ENCODE results near the gene SORBS2. TPM values are rescaled to one million over a fixed set of nuclear protein-coding genes. Genes with fewer than 3 reads are reported as not detected.

Gene SORBS2
- total and polyA plus RNA-seq, 5 donors = 181 to 776 (median 613) TPM

DNA sequence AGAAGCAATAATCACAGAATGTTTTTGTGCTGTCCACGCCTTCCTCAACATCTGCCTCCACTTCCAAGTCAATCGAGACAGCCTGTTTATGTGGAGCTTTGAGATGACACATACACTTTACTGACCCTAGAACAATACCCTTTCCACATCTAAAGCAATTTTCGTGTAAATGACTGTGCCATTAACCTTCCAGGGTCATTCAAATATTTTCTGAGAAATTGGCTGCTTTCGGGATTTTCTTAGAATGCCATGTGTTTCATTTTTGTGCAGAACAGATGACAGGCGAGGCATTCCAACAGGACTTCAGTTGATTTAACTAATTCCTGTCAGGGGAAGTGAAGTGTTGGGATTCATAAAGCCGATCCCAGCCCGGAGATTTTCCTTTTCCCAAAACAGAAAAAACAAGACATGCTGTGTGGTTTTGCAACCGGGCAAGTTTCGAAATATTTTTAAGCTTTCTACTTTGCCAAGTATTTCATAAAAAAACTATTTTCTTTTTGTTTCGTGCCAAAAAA is 73.9 kb downstream of the SORBS2 start:
- peak; percentile 19 to 47 for ATAC-seq
- Histone ChIP-seq H3K27me3 (ENCODE audit: control insufficient read depth, insufficient read depth) (no peaks in the 10 kb centered on the region), H3K4me3 (ENCODE audit: low read length) (no peak overlapping the region), H3K4me1 (ENCODE audit: control insufficient read depth, insufficient read depth, low read length) (peaks cover 13% of the 10 kb centered on the region), H3K9me3 (ENCODE audit: control insufficient read depth, low read length) (no peaks in the 10 kb centered on the region), H3K27ac (ENCODE audit: low read length) (peak overlapping the region; percentile 26)
- DNase-seq = no peak
- intact Hi-C loops (cut with DNase I) = no loop called here
- 22% methylated on average over 10 of the region's 10 CpGs for WGBS

DNA sequence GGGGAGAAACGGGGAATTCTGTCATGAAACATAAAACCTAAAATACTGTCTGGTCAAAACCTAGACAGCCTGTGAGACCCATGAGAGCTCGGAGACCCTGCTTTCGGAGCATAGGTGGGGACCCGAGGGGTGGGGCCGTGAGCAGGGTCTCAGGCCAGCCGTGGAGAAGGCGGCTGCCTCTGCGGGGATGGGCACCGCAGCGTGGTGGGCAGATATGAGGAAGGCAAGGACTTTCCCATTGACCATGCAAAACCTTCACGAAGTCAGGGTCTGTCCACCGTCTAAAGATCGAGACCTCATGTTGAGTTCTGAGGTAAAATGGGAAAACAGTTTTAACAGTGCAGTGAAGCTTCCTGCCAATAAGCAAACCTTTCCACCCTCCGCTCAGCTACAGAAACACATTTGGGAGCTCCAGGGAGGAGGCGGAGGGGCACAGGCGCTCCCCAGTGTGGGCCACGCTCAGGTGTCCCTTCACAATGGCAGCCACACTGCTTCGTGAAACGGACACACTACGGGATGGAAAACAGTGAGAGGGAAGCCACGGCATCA is 74.4 kb downstream of the SORBS2 start:
- no peak overlapping the region for H3K4me3 ChIP-seq (ENCODE audit: low read length)

DNA sequence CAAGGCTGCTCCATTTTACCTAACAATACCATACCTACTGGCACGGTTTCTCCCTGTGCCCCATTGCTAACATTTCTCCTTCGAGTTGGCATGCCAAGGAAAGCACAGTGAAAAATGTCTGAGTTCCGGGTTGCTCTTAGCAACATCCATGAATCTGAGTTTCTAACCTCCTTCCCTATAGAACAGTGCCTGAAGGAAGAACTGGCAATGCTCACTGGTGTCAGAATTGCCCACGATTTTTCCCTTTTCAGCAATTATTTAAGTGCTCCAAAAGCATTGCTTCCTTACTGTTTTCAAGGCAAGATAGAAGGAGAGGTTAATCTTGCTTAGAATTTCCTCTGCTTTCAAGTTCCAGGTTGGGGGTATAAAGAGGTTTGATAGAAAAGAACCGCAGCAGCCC is 75.1 kb downstream of the SORBS2 start:
- ATAC-seq (no peak), DNase-seq (no peak)
- intact Hi-C loops (cut with DNase I) = no loop called here
- Histone ChIP-seq H3K4me1 (ENCODE audit: control insufficient read depth, insufficient read depth, low read length) (peaks cover 13% of the 10 kb centered on the region), H3K27me3 (ENCODE audit: control insufficient read depth, insufficient read depth) (no peaks in the 10 kb centered on the region), H3K9me3 (ENCODE audit: control insufficient read depth, low read length) (no peaks in the 10 kb centered on the region), H3K27ac (ENCODE audit: low read length) (peak overlapping the region; percentile 30), H3K4me3 (ENCODE audit: low read length) (no peak overlapping the region)
- WGBS = 68% methylated on average over 5 of the region's 5 CpGs

More for the DNA sequence above, 74.4 kb downstream of the SORBS2 start:
- peaks cover 13% of the 10 kb centered on the region for H3K4me1 ChIP-seq (ENCODE audit: control insufficient read depth, insufficient read depth, low read length)
- no peaks in the 10 kb centered on the region for H3K27me3 ChIP-seq (ENCODE audit: control insufficient read depth, insufficient read depth)
- H3K9me3 ChIP-seq (ENCODE audit: control insufficient read depth, low read length) = no peaks in the 10 kb centered on the region
- ATAC-seq (peak in 1 of 2 donors; percentile 25), DNase-seq (peak in 1 of 3 donors; percentile 48)
- WGBS = 61% methylated on average over 21 of the region's 21 CpGs
- peak overlapping the region; percentile 13 for H3K27ac ChIP-seq (ENCODE audit: low read length)
- intact Hi-C loops (cut with DNase I) = no loop called here

DNA sequence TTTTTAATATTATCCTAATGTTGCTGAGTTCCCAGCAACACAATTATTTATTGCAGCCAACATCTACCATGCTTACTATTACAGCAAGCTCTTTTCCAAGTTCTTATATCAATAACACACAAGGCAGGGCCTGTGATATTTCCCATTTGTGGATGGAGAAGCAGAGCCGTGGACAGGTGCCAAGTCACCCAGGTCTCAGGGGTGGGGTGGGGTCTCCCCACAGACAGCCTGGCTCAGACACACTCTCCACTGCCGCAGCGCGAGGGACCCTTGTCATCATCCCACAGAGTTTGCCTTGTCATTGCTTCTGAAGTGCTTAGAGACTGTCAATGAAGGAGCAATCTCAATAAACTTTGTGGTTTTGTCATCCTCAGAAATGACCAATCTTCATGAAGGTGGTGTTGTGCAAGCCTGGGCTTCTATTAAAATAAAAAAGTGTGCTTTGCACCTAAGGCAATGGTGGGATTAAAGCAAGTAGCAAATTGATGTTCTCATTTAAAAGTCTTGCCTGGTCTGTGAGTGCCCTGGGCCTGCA is 76.1 kb downstream of the SORBS2 start:
- Histone ChIP-seq H3K4me3 (ENCODE audit: low read length) (no peak overlapping the region), H3K4me1 (ENCODE audit: control insufficient read depth, insufficient read depth, low read length) (peaks cover 13% of the 10 kb centered on the region), H3K27me3 (ENCODE audit: control insufficient read depth, insufficient read depth) (no peaks in the 10 kb centered on the region), H3K27ac (ENCODE audit: low read length) (peak overlapping the region; percentile 56), H3K9me3 (ENCODE audit: control insufficient read depth, low read length) (no peaks in the 10 kb centered on the region)
- intact Hi-C loops (cut with DNase I) = no loop called here
- DNase-seq (peak in 1 of 3 donors; percentile 50), ATAC-seq (no peak)
- WGBS = 61% methylated on average over 4 of the region's 4 CpGs

DNA sequence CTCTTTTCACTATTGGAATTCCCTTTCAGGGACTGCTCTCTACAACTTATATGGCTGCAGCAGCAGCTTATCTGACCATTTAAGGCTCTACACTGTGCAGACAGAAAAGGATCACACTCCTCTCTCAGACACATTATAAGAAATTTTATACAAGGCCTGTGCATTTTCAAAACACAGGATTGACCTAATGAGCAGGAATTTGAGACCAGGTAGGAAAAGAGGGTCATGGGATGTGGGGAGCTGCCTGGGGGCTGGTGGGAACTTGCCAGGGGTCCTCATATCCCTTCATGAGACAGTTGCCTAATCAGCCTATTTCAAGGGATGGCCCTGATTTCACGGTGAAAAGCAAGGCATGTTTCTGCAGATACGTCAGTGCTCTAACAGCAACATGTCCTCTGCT is 77.1 kb downstream of the SORBS2 start:
- 45% methylated on average over 2 of the region's 2 CpGs for WGBS
- DNase-seq = no peak
- Histone ChIP-seq H3K4me1 (ENCODE audit: control insufficient read depth, insufficient read depth, low read length) (peaks cover 16% of the 10 kb centered on the region), H3K27ac (ENCODE audit: low read length) (no peak overlapping the region), H3K9me3 (ENCODE audit: control insufficient read depth, low read length) (no peaks in the 10 kb centered on the region), H3K4me3 (ENCODE audit: low read length) (no peak overlapping the region), H3K27me3 (ENCODE audit: control insufficient read depth, insufficient read depth) (no peaks in the 10 kb centered on the region)
- no peak for ATAC-seq
- intact Hi-C loops (cut with DNase I) = no loop called here

DNA sequence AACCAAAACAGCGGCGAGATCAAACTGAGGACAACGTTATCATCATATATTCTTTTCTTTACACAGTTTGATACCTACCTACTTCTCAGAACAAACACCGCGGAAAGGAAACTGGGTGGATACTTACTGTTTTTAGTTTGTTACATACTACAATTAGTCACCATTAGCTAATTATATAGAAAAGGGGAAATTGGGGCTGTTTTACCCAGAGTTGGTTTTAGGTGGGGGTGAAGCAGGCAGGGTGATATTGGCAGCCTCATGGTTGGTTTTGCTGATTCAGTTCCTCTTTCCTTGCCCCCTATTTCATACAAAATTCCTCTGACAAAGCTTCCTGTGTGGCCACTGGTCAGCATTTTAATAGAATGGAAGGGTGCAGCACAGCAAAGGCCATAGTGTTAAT is 77.8 kb downstream of the SORBS2 start:
- intact Hi-C loops (cut with DNase I) = no loop called here
- 82% methylated on average over 5 of the region's 5 CpGs for WGBS
- peak overlapping the region; percentile 15 for H3K27ac ChIP-seq (ENCODE audit: low read length)

DNA sequence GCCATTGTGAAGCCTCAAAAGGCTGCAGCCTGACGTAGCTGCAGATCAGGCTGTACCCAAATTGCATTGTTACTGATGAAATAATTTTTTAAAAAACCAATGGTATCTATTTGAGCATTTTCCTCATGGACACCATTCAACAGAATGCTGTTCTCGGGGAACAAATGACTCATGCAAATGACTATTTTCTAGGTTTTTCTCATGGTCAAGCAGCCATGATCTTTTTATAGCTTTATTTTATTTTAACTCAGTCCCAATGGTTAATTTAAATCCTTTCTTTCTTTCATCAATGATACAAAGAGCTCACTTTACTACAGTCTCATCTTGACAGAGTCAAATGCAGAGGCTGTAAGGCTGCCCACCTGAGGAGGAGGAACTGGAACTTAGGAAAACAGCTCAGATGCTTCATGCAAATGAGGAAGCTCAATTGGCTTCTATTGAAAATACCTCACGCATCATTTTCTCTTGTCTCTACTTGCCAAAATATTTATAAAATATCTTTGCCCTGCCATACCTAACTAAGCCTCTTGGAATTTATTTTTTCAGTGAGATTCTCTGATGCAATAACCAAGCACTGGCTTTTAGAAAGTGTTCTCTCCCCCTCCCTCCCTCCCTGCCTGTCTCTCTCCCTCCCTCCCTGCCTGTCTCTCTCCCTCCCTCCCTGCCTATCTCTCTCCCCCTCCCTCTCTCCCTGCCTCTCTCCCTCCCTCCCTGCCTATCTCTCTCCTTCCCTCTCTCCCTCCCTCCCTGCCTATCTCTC is 81.0 kb downstream of the SORBS2 start:
- intact Hi-C loops (cut with DNase I) = no loop called here
- peak; percentile 34 to 51 for ATAC-seq
- 56% methylated on average over 3 of the region's 3 CpGs for WGBS

More for the DNA sequence above, 77.8 kb downstream of the SORBS2 start:
- no peak overlapping the region for H3K4me3 ChIP-seq (ENCODE audit: low read length)
- H3K4me1 ChIP-seq (ENCODE audit: control insufficient read depth, insufficient read depth, low read length) = peaks cover 16% of the 10 kb centered on the region
- ATAC-seq (no peak), DNase-seq (no peak)
- no peaks in the 10 kb centered on the region for H3K27me3 ChIP-seq (ENCODE audit: control insufficient read depth, insufficient read depth)
- H3K9me3 ChIP-seq (ENCODE audit: control insufficient read depth, low read length) = no peaks in the 10 kb centered on the region

DNA sequence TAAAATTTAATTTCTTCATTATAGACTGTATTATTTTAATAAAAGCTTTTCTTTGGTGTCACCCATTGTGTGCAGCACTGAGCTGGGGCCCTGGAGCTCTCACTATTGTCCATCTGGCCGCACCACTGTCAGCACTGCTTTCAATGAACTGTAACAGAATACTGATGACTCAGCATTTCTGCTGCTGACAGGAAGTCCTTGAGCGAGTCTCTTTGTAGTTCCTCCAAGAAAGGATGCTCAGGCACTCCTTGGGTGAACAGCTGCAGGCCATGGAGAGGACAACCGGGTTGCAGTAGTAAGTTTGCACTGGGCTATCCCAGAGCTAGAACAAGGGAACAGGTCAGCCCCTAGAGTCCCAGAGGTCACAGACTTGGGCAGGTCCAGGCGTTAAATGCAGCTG is 81.6 kb downstream of the SORBS2 start:
- no peak overlapping the region for H3K27ac ChIP-seq (ENCODE audit: low read length)
- peaks cover 7% of the 10 kb centered on the region for H3K4me1 ChIP-seq (ENCODE audit: control insufficient read depth, insufficient read depth, low read length)
- no peaks in the 10 kb centered on the region for H3K27me3 ChIP-seq (ENCODE audit: control insufficient read depth, insufficient read depth)
- peak in 1 of 3 donors; percentile 35 for DNase-seq
- no peaks in the 10 kb centered on the region for H3K9me3 ChIP-seq (ENCODE audit: control insufficient read depth, low read length)
- H3K4me3 ChIP-seq (ENCODE audit: low read length) = no peak overlapping the region
- intact Hi-C loops (cut with DNase I) = no loop called here
- 51% methylated on average over 4 of the region's 4 CpGs for whole genome bisulfite sequencing
- peak; percentile 30 to 47 for ATAC-seq

More for the DNA sequence above, 81.0 kb downstream of the SORBS2 start:
- peaks cover 7% of the 10 kb centered on the region for H3K4me1 ChIP-seq (ENCODE audit: control insufficient read depth, insufficient read depth, low read length)
- H3K27ac ChIP-seq (ENCODE audit: low read length) = no peak overlapping the region
- no peaks in the 10 kb centered on the region for H3K27me3 ChIP-seq (ENCODE audit: control insufficient read depth, insufficient read depth)
- no peaks in the 10 kb centered on the region for H3K9me3 ChIP-seq (ENCODE audit: control insufficient read depth, low read length)
- H3K4me3 ChIP-seq (ENCODE audit: low read length) = no peak overlapping the region
- no peak for DNase-seq

DNA sequence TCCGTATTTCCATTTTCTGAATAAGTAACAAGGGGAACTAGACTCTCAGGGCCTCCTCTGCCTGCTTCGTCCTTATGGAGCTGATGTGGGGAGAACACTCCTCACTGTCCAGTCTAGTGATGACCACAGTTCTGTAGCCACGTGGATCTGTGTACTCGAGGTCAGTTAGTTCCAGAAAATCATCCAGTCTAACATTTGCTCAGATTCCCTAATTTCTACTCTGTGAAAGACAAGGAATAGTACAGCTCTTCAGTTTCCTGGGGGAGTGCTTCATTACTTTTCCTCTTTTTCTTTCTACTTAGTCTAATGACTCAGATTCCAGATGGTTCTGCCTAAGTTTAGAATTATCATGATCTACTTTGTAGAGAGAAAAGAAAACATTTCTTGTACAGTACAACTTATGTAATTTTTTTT is 82.6 kb downstream of the SORBS2 start:
- intact Hi-C loops (cut with DNase I) = loop anchor here in 1 of 4 donors (10.0 kb wide), 1 partner anchor 75 kb away; no protein-coding TSS in a partner anchor
- Histone ChIP-seq H3K27me3 (ENCODE audit: control insufficient read depth, insufficient read depth) (no peaks in the 10 kb centered on the region), H3K4me3 (ENCODE audit: low read length) (no peak overlapping the region), H3K27ac (ENCODE audit: low read length) (peak overlapping the region; percentile 40), H3K4me1 (ENCODE audit: control insufficient read depth, insufficient read depth, low read length) (peaks cover 5% of the 10 kb centered on the region), H3K9me3 (ENCODE audit: control insufficient read depth, low read length) (no peaks in the 10 kb centered on the region)
- WGBS = 47% methylated on average over 4 of the region's 4 CpGs
- ATAC-seq (peak in 1 of 2 donors; percentile 18), DNase-seq (no peak)

DNA sequence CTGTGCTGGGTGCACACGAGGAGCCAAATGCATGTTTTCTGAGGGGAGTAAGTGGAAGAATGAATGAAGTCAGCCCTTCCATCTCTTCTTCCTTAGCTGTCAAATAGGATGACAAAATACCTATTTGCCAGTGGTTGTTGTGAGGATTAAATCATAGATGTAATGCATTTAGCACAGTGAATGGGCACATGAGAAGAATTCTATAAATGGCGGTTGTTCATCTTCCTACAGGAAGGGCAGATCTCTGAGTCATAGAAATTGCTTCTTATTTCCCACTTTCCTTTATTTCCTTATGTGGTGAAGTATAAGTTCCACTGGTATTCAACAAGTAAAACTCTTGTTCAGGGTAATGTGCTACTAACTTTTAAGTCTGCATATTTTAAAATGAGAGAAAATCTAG is 83.1 kb downstream of the SORBS2 start:
- intact Hi-C loops (cut with DNase I) = loop anchor here in 1 of 4 donors (10.0 kb wide), 1 partner anchor 74 kb away; no protein-coding TSS in a partner anchor
- Histone ChIP-seq H3K27me3 (ENCODE audit: control insufficient read depth, insufficient read depth) (no peaks in the 10 kb centered on the region), H3K4me3 (ENCODE audit: low read length) (no peak overlapping the region), H3K9me3 (ENCODE audit: control insufficient read depth, low read length) (no peaks in the 10 kb centered on the region), H3K4me1 (ENCODE audit: control insufficient read depth, insufficient read depth, low read length) (peaks cover 5% of the 10 kb centered on the region), H3K27ac (ENCODE audit: low read length) (no peak overlapping the region)
- WGBS = 72% methylated on average over 2 of the region's 2 CpGs
- no peak for DNase-seq
- no peak for ATAC-seq

DNA sequence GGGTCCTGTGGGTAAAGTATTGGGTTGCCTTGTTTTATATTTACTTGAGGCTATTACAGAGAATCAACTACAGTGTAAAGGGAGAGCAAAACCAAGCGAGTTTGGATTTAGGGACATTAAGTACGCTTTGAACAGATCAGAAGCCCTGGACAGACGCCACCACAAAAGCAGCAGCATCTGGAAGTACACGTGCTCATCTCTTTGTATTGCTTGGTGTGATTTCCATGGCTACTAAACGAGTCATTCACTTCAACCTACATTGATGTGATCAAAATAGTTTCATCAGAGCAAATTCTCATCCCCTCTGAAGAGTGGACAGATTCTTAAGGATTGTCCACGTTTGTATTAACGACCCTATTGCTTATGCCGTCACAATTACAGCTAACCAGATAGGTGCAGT is 85.1 kb downstream of the SORBS2 start:
- H3K4me1 ChIP-seq (ENCODE audit: control insufficient read depth, insufficient read depth, low read length) = peaks cover 7% of the 10 kb centered on the region
- DNase-seq = peak in 1 of 3 donors; percentile 63
- H3K27me3 ChIP-seq (ENCODE audit: control insufficient read depth, insufficient read depth) = no peaks in the 10 kb centered on the region
- no peak overlapping the region for H3K27ac ChIP-seq (ENCODE audit: low read length)
- 52% methylated on average over 8 of the region's 8 CpGs for WGBS
- H3K9me3 ChIP-seq (ENCODE audit: control insufficient read depth, low read length) = no peaks in the 10 kb centered on the region
- ATAC-seq = peak in 1 of 2 donors; percentile 22
- intact Hi-C loops (cut with DNase I) = loop anchor here in 1 of 4 donors (10.0 kb wide), 1 partner anchor 72 kb away; no protein-coding TSS in a partner anchor
- no peak overlapping the region for H3K4me3 ChIP-seq (ENCODE audit: low read length)
